Measurements from ENCODE around the gene GAL3ST2.
"Not testable (repeated sequence)": the region's sequence is repeated elsewhere in the genome, so short reads cannot be mapped to it uniquely, and the experiment has no call there.

GAL3ST2 gene

GRCh38 chr2:241810307-241811200, 33.9 kb downstream of the GAL3ST2 start:
- DNase-seq: no peak

- no peak for DNase-seq
Observed at GRCh38 chr2:241811201-241811951, 34.8 kb downstream of the GAL3ST2 start.

GRCh38 chr2:241811952-241812729, 35.5 kb downstream of the GAL3ST2 start:
- no peak for DNase-seq

- no peak for DNase-seq
Observed at GRCh38 chr2:241812730-241813643, 36.4 kb downstream of the GAL3ST2 start.

- DNase-seq: peak; percentile 48 to 51
Observed at GRCh38 chr2:241813644-241814392, 37.2 kb downstream of the GAL3ST2 start.

- DNase-seq: no peak
Observed at GRCh38 chr2:241814393-241814642, 37.7 kb downstream of the GAL3ST2 start.

GRCh38 chr2:241814643-241815476, 38.2 kb downstream of the GAL3ST2 start:
- DNase-seq: no peak

GRCh38 chr2:241815477-241816430, 39.1 kb downstream of the GAL3ST2 start:
- DNase-seq: no peak

GRCh38 chr2:241816431-241817121, 40.0 kb downstream of the GAL3ST2 start:
- no peak for DNase-seq

GRCh38 chr2:241817126-241817820, 40.7 kb downstream of the GAL3ST2 start:
- no peak for DNase-seq

GRCh38 chr2:241817821-241818215, 41.2 kb downstream of the GAL3ST2 start:
- not testable (repeated sequence) for DNase-seq

GRCh38 chr2:241818229-241818942, 41.8 kb downstream of the GAL3ST2 start:
- DNase-seq: no peak

GRCh38 chr2:241818943-241819270, 42.3 kb downstream of the GAL3ST2 start:
- no peak for DNase-seq

- not testable (repeated sequence) for DNase-seq
Observed at GRCh38 chr2:241819947-241820624, 43.5 kb downstream of the GAL3ST2 start.

- DNase-seq: no peak
Observed at GRCh38 chr2:241820625-241821384, 44.2 kb downstream of the GAL3ST2 start.

All from CD4-positive, alpha-beta T cell treated with Interleukin-1 beta for 1 hour (primary cell).